IPS DF 4.7 (cell line): ENCODE measurements around the gene BANP.
"Not testable (repeated sequence)": the region's sequence is repeated elsewhere in the genome, so short reads cannot be mapped to it uniquely, and the experiment has no call there.

Experiments
- DNase-seq: peaks from one replicate; pipeline ENCODE4 v3.0.0-alpha.2; 2013; ENCODE audit warnings: low spot score; ENCODE audit errors: extremely low read depth

Gene BANP

DNA sequence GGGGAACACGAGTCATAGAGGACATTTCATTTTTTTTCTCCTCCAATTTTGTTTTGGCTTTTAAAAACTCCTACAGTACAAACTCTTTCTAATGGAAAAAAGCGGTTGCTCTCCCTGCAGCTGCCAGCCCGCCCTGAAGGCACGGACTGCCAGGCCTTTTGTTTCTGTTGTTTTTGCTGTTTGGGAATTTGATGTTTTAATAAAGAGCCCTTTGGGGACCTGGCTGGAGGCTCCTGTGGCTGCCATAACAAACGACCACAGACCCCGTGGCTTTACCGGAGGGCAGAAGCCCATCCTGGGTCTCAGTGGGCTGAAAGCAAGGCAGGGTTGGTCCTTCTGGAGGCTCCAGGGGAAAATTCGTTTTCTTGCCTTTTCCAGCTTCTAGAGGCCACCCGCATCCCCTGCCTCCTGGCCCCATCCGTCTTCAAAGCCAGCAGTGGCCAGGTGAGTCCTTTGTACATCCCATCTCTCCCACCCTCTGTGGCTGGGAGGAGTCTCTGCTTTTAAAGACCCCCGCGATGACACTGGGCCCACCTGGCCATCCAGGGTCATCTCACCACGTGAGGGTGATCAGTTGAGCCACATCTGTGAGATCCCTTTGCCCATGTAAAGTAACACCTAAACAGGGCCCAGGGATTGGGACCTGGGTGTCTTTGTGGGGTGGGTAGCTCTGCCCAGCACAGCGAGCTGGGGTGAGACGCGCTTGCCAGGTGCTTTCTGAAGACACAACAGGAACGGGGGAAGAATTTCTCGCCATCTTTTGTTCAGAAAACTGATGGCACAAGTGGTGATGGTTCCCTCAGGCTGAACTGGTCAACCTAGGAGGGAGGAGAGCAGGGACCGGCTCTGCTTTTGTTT lies 113.9 kb downstream of the BANP start:
- no peak for DNase-seq

GRCh38 chr16:88065747-88066142 lies 114.5 kb downstream of the BANP start:
- no peak for DNase-seq

DNA sequence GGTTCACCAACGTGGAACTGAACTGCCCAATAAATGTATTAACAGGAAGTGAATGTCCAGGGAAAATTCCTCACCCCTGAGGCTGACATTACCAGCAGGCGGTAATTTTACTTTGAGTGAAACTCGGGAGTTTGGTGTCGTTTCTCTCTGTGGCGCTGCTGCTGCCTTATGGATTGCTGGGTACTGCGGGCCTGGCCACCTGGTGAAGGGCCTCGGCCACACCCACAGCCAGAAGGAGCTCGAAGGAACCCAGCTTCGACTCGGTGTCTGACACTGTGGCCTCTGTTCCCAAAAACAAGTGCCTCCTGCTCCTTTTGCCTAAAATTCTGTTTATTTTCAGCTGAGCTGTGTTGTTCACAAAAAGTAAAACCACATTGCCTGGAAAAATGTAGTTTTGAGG lies 115.0 kb downstream of the BANP start:
- DNase-seq, result no peak

- DNase-seq, result no peak
These were observed 115.7 kb downstream of the BANP start for GRCh38 chr16:88066680-88067529.

DNA sequence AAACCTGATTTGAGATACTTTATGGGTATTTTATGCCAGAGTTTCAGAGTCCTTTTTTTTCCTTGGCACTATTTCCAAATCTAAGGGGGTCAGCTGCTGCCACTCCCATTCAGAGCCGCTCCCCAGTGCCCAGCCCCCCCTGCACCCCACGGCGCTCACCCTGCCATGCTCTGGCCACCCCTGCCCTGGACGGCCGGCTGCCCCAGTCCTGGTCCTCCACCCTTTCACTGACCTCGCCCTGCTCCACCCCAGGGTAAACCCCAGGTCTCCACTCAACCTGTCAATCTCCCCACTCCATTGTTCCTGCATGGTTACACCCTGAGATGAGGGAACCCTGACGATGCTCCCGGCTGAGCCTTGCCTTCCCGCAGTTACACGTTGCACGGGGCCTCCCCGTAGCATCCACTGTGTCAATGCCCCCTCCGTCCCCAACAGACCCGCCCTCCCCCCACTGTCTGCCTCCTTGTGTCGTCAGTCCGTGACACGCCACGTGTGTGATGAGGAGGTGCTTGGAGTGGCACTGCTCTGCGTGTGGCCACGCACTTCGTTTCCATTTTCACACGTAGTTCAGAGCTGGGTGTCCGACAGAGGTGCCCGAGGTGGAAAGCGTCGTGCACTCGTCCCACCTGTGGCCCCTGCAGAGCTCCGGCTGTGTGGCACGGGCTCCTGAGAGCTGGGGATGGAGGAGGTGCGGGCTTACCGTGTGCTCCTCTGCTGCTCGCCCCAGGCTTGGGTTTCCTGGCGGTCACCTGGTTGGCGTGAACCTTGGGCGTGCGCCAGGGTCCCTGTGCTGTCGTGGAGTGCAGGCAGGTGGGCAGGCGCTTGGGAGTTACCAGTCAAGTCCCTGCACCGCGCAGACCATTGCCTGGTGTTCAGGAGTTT lies 116.5 kb downstream of the BANP start:
- no peak for DNase-seq

- DNase-seq, result no peak
These were observed 117.5 kb downstream of the BANP start for GRCh38 chr16:88068476-88069396.

- no peak for DNase-seq
These were observed 118.3 kb downstream of the BANP start for GRCh38 chr16:88069397-88070168.

GRCh38 chr16:88070341-88070740 lies 119.1 kb downstream of the BANP start:
- DNase-seq, result no peak

DNA sequence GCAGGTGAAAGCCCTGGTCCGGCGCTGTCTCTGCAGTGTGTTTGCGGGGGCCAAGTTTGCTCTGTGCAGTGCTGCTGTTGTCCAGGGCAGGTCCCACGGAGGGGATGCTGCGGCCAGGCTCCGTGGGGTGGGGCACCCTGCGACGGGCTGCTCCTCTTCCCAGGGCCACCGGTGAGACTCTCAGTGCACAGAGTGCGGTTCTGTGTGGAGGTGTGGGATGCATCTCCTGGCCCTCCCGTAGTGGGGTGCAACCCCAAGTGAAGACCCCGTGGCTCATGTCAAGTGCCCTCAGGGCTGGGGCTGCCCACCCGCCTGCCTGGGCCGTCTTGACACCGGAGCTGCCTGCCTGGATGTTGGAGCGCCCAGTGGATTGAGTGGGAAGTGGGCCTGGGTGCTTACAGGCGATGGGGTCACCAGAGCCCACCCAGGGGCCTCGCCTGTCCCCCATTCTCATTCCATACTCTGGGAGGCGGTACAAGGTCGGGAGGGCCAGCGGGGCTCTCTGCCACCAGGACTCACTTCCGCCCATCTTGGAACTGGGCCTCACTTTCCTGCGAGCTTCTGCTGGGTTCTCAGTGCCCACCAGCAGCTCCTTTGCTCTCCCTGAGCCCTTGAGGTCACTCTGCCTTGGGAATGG lies 119.9 kb downstream of the BANP start:
- DNase-seq, result no peak

- no peak for DNase-seq
These were observed 120.7 kb downstream of the BANP start for GRCh38 chr16:88071908-88072307.

GRCh38 chr16:88072571-88073001 lies 121.4 kb downstream of the BANP start:
- no peak for DNase-seq

GRCh38 chr16:88073201-88073721 lies 122.0 kb downstream of the BANP start:
- DNase-seq, result no peak

- DNase-seq, result no peak
These were observed 122.8 kb downstream of the BANP start for GRCh38 chr16:88074041-88074440.

DNA sequence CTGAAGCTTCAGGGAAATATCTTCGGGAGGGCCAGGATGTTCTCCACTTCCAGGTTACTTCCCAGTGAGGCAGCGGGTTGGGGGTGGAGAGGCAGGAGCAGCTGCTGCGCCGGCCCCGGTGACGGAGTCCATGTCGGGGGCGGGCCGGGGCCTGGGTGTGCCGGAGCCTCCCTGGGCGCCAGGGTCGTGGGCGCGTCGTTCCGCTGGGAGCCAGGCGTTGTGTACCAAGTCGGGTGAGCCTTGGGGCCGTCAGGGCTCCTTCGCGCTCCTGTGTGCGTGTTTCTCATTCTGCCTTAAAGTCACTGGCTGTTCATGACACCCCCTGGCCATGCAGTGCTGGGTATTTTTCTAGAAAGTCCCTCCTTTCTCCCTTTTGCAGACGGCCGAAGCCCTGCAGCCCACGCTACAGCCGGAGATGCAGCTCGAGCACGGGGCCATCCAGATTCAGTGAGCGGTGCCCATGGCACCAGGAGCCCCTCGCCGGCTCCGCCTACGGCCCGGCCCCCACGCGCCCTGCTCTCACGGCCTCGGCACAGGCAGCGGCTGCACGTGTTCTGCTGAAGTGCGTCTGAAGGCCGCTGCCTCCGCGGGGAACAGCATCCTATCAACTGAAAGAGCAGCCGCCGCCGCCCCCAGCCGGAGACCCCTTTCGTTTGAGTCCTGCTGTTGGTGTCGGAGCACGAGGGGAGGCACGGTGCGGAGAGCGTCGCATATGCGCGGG lies 125.1 kb downstream of the BANP start:
- no peak for DNase-seq

- not testable (repeated sequence) for DNase-seq
These were observed 125.7 kb downstream of the BANP start for GRCh38 chr16:88076932-88077320.

DNA sequence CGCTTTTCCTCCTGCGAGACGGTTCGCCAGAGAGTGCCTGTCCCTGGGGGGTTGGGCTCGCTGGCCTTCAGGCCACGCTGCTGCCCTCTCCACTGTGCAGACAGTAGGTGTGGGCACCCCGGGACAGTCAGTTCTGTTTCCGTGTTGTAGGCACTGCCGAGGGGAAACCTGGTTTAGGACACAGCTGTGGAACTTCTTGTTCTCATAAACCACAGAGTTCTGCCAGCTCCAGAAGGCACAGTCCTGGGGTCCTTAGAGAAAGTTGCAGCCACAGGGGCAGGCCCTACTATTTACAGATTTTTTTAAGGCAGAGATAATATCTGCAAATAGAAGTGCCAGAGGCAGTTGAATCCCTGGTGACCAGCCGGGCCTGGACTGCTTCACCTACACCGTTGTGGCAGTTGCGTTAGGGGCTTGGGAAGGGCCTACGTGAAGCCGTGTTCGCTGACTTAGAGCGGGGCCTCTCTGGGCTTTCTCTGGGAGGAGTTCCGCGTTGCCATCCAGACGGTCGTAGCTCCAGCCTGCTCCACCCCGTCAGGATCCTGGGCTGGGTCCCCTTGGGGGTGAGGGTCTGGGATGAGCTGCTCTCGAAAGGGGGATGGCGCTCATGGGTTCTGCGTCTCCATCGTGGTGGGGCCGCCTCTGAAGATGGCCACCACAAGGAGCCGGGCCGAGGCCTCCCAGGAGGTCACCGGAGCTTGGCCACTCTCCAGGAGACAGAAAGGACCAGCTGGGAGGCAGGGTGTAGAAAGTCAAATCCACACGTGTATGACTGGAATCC lies 126.3 kb downstream of the BANP start:
- DNase-seq, result no peak

GRCh38 chr16:88078111-88078775 lies 127.0 kb downstream of the BANP start:
- DNase-seq, result no peak
